Stomach smooth muscle (tissue), 2 donors: ENCODE data around the gene RABGEF1.
"Not testable (repeated sequence)": the region's sequence is repeated elsewhere in the genome, so short reads cannot be mapped to it uniquely, and the experiment has no call there.

Source experiments
- H3K27ac ChIP-seq: one replicate; pipeline ENCODE4 v1.7.0; 2013; ENCODE audit warnings: mild to moderate bottlenecking, low read length, inconsistent platforms
- H3K27me3 ChIP-seq, 2 donors: one replicate each; pipeline ENCODE4 v1.7.0; 2013; ENCODE audit warnings: low read length in 2 of 2; ENCODE audit not compliant: insufficient read depth in 2 of 2, control insufficient read depth in 1 of 2
- H3K36me3 ChIP-seq, 2 donors: one replicate each; pipeline ENCODE4 v1.7.0; 2013; ENCODE audit warnings: low read length in 2 of 2; ENCODE audit not compliant: control insufficient read depth in 2 of 2, insufficient read depth in 2 of 2
- H3K4me1 ChIP-seq: one replicate; pipeline ENCODE4 v1.7.0; 2013; ENCODE audit warnings: low read length; ENCODE audit not compliant: control insufficient read depth, insufficient read depth
- H3K4me3 ChIP-seq, 2 donors: one replicate each; pipeline ENCODE4 v1.7.0; 2013; ENCODE audit warnings: low read length in 2 of 2
- H3K9ac ChIP-seq, 2 donors: one replicate each; pipeline ENCODE4 v1.7.0; 2013; ENCODE audit warnings: low read length in 2 of 2, mild to moderate bottlenecking in 1 of 2
- H3K9me3 ChIP-seq, 2 donors: one replicate each; pipeline ENCODE4 v1.7.0; 2013; ENCODE audit warnings: low read length in 2 of 2; ENCODE audit not compliant: control insufficient read depth in 2 of 2
- donor health status: healthy.
- donor health status: Pancreatic carcinoma.

Gene RABGEF1

DNA sequence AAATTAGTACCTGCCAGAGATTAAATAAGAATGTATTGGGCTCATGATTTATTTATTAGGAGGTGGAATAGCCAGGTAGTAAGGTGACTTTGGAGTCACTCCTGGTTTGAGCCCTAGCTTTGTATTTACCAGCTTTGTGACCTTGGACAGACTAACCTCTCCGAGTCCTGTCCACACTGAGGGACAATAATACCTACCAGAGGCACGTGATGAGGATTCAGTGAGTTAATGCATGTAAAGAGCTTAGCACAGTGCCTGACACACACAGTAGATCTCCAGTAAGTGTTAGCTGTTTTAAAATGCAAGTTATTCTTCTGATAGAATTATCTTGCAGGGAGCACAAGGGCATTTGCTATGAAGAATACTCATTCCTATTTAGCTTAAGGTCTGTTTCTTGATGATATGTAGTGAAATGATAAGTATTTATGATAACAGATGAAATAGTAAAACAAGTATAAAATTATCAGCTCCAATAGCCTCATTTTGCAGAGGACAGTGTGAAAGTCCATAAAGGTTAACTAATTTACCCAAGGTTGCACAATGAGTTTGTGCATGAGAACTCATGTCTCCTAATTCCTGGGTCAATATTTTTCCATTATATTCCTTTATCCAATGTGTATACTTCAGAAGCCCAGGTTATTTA is 36.4 kb downstream of the RABGEF1 start:
- Histone ChIP-seq H3K27ac (no peak overlapping the region), H3K4me3 (no peak overlapping the region), H3K9ac (no peak overlapping the region), H3K9me3 (no peaks in the 10 kb centered on the region), H3K4me1 (no peaks in the 10 kb centered on the region), H3K27me3 (no peaks in the 10 kb centered on the region), H3K36me3 (peaks cover 18 to 44% of the 10 kb centered on the region in 2 donors)

DNA sequence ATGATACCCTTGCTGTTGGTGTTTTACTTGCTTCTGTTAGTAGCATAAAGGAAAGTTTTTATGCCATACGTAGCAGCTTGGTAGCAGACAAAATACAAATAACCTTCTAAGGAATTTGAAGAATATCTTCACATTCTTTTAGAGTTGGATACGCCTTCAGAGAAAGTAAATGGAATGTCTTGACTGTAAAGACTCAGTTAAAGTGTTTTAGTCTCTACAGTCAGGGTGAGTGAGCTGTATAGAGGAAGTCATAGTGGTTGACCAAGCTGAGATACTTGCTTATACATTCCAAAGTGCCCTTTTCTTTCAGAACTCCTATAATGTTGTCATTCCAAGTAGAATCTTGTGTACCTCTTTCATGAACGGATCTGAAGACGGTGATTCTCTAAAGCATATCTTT is 37.7 kb downstream of the RABGEF1 start:
- Histone ChIP-seq H3K4me1 (no peaks in the 10 kb centered on the region), H3K27me3 (no peaks in the 10 kb centered on the region), H3K27ac (no peak overlapping the region), H3K4me3 (no peak overlapping the region), H3K36me3 (peaks cover 18 to 44% of the 10 kb centered on the region in 2 donors), H3K9me3 (no peaks in the 10 kb centered on the region), H3K9ac (no peak overlapping the region)

DNA sequence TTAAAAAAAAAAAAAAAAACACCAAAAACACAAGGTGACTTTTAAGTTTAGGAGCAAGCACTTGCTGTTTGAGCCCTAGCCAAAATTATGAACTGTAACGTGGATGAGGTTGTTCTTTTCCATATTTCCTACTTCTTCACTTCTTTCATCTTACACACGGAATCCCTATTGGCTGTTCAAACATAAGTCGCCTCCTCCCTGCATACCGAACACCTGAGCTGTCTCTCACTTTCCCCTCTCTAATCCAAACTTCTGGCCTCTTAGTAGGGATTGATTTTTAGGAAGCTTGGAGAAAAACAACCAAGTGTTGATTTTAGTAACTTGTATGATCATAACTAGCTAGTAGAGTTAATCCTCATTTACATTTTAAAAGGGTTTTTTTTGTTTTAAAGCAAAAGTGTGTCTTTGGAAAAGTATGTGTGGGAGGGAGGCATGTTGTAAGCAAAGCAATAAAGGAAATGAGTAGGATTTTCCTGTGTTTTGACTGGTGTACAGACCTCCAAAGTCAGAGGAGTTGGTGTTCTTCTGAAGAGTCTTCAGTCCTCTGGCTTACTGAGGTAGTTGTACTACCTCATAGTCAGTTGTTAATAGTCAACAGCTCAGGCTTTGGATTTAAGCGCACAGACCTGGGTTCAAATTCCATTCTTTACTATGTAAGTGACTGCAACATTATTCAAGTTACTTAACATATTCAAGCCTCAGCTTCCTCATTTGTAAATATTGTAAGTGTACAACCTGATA is 39.3 kb downstream of the RABGEF1 start:
- H3K9me3 ChIP-seq = no peaks in the 10 kb centered on the region

DNA sequence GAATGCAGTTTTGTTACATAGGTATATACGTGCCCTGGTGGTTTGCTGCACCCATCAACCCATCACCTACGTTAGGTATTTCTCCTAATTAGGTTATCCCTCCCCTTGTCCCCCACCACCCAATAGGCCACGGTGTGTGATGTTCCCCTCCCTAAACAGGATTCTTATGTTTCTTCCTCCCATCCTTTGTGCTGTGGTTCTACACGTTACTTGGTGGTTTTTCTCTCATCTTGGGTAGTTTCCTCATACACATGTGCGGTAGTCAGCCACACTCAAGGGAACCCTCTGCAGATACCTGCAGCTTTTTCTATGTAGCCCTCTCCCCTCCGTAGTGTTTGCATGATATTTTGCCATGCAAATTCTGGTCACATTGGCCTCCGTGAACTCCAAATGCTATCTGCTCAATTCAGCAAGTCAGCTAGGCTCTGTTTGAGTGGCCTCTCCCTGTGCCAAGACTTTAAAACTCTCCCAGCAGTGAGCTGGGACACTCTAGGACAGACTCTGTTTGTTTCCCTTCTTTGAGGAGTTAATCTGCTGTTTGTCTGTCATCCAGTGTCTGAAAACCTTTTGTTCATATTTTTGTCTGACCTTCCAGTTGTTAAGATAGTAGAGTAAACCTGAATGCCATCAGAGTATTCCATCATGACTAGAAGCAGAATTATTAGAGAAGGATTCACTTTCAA is 41.0 kb downstream of the RABGEF1 start:
- Histone ChIP-seq H3K9me3 (no peaks in the 10 kb centered on the region), H3K4me3 (no peak overlapping the region), H3K27me3 (no peaks in the 10 kb centered on the region), H3K4me1 (no peaks in the 10 kb centered on the region), H3K36me3 (peaks cover 11 to 33% of the 10 kb centered on the region in 2 donors), H3K27ac (no peak overlapping the region), H3K9ac (no peak overlapping the region)

More for the DNA sequence above, 39.3 kb downstream of the RABGEF1 start:
- Histone ChIP-seq H3K4me1 (no peaks in the 10 kb centered on the region), H3K27ac (no peak overlapping the region), H3K36me3 (peaks cover 12 to 36% of the 10 kb centered on the region in 2 donors), H3K4me3 (no peak overlapping the region), H3K27me3 (no peaks in the 10 kb centered on the region), H3K9ac (no peak overlapping the region)

DNA sequence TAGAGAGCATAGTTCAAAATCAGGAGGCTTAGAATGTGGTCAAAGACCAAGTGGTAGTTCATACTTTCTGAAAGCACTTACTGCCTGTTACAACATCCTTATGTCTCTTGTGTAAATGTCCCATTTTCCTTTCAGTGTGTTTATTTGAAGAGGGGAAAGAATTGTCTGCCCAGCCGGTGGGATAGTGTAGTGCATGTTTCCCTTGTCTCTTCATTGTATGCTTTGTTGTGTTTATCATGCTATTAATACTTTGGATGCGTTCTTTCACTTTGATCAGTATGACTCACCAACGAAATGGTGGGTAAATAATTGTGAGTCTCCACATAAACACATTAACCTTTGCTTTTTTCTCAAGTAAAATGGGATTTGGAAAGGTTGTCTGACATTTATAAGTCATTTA is 42.3 kb downstream of the RABGEF1 start:
- H3K4me3 ChIP-seq, H3K27ac ChIP-seq, H3K27me3 ChIP-seq, H3K9me3 ChIP-seq, H3K9ac ChIP-seq, H3K4me1 ChIP-seq: not testable (repeated sequence)
- H3K36me3 ChIP-seq = peaks cover 12 to 26% of the 10 kb centered on the region in 2 donors

DNA sequence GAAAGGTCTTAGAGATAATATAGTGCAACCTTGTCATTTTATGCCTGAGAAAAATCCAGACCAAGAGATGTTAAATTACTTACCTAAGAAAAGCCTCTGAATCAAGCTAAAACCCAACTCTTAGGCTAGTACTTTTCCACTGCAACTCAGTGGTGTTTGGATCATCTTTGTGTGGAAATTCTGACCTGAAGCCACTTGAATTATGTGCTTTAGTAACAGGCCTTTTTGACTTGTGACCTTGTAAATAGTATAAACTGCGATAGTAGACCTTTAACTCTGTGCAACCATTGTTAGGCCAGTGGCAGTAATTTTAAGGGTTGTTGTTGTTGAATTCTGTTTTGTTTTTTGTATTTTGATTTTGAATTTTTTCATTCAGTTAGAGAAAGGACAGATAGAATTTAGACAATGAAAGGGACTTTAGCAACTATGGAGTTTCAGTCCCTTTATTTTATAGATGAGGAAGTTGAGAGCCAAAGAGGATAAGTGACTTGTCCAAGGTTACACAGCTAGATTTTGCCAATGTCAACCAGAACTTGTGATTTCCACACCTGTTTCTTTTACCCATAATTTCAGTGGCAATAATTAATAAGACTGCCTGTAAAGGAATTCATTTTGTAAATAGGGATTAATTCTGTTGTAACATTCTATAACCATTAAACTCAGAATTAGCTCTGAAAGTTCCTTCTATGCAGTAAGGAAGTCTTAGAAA is 43.5 kb downstream of the RABGEF1 start:
- peaks cover 9 to 25% of the 10 kb centered on the region in 2 donors for H3K36me3 ChIP-seq
- H3K27ac ChIP-seq, H3K4me3 ChIP-seq, H3K27me3 ChIP-seq, H3K4me1 ChIP-seq, H3K9me3 ChIP-seq, H3K9ac ChIP-seq: not testable (repeated sequence)

DNA sequence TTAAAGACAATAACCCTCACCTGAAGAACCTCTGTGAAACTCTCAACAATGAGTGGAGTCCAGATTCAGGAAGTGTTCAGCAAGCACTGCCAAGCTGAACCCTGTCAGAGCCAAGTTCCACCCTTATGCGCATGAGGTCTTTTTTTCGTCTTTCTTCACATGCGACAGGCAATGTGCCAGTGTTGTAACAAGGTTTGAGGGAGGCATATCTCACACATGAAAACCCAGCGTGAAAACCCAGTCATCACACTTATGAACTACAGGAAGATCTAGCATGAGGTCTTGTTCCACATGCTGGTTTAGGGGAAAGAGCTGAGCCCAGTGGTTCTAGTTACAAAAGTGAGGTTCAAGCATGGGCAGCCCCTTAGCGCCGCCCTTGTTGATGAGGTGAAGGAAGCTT is 49.7 kb downstream of the RABGEF1 start:
- Histone ChIP-seq H3K4me1 (no peaks in the 10 kb centered on the region), H3K27ac (no peak overlapping the region), H3K9ac (no peak overlapping the region), H3K4me3 (no peak overlapping the region), H3K36me3 (peaks cover 17 to 31% of the 10 kb centered on the region in 2 donors), H3K9me3 (no peaks in the 10 kb centered on the region), H3K27me3 (no peaks in the 10 kb centered on the region)

DNA sequence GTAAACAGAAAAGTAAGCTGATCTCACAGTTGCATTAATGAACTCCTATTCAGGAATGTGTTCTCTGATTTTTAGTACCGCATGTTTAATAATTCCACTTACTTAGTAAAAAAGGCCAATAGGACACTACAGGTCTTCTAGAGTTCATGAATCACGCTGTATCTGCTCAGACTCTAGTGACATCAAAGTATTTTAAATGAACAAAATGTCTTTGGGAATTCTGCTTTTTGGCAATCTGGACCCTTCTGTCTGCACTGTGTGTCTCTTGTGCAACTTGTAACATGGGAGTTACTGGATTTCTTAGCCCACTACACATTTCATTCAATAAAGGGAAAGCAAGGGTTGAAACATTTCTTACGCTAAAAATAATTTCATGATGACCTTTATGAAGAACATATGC is 50.2 kb downstream of the RABGEF1 start:
- H3K36me3 ChIP-seq = peaks cover 22 to 33% of the 10 kb centered on the region in 2 donors
- no peaks in the 10 kb centered on the region for H3K9me3 ChIP-seq
- H3K9ac ChIP-seq = no peak overlapping the region
- no peaks in the 10 kb centered on the region for H3K4me1 ChIP-seq
- no peak overlapping the region for H3K27ac ChIP-seq
- H3K27me3 ChIP-seq = no peaks in the 10 kb centered on the region
- no peak overlapping the region for H3K4me3 ChIP-seq

DNA sequence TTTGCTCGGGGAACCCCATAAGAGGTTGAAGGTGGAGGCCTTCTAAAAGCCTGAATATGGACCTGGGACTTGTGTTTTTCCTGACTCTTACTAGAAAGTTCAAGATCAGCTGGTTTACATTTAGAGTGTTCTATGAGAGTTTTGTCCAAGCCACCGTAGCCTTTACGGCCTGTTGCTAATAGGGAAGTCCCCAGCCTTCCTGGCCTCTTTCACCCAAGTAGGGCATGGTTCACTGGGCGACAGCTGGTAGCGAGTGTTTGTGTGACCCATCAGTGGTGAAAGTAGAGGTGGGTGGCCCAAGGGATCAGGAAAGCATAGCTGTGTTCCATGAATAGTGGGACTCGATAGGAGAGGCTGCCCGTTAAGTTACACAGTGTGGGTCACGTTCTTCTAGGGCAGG is 60.1 kb downstream of the RABGEF1 start:
- Histone ChIP-seq H3K9me3 (no peaks in the 10 kb centered on the region), H3K4me3 (no peak overlapping the region), H3K27me3 (no peaks in the 10 kb centered on the region), H3K4me1 (no peaks in the 10 kb centered on the region), H3K9ac (no peak overlapping the region), H3K36me3 (peaks cover 49 to 52% of the 10 kb centered on the region in 2 donors), H3K27ac (no peak overlapping the region)

DNA sequence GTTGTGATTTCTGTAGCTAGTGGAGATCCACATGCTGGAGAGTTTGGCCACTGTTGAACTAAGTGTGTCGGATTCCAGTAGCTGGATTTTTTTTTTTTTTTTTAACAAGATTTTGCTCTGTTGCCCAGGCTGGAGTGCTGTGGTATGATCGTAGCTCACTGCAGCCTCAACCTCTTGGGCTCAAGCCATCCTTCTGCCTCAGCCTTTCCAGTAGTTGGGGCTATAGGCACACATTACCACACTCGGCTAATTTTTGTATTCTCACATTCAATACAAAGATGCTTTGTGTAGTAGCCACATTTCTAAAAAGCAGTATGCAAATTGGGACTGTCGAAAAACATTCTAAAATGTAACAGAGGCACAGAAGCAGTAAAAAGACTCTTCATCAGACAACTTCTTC is 63.5 kb downstream of the RABGEF1 start:
- peaks cover 51 to 62% of the 10 kb centered on the region in 2 donors for H3K36me3 ChIP-seq
- H3K9me3 ChIP-seq = no peaks in the 10 kb centered on the region
- H3K27me3 ChIP-seq = no peaks in the 10 kb centered on the region
- H3K4me3 ChIP-seq = no peak overlapping the region
- H3K4me1 ChIP-seq = no peaks in the 10 kb centered on the region
- H3K27ac ChIP-seq = no peak overlapping the region
- no peak overlapping the region for H3K9ac ChIP-seq
